Forelimb muscle (tissue), 1 donor: ENCODE results near the gene PDZRN3. TPM values are rescaled to one million over a fixed set of nuclear protein-coding genes. Genes with fewer than 3 reads are reported as not detected.

Source experiments
- DNase-seq: peaks from one replicate; pipeline ENCODE4 v3.0.0-alpha.2; 2013; ENCODE audit warnings: low read depth
- polyA plus RNA-seq: library from polyadenylated mRNA; unstranded; fragments of 120-200 nt; gene quantifications from one replicate; pipeline ENCODE4 v1.2.1, GENCODE V29; 2013; ENCODE audit not compliant: insufficient read length

PDZRN3 gene
- polyA plus RNA-seq, 1 donor = 69.6 TPM

- DNase-seq = no peak
Measured at GRCh38 chr3:73623346-73623745, 1.4 kb downstream of the PDZRN3 start.

GRCh38 chr3:73622091-73622805 lies 2.5 kb downstream of the PDZRN3 start:
- DNase-seq = no peak

GRCh38 chr3:73621388-73621787 lies 3.4 kb downstream of the PDZRN3 start:
- no peak for DNase-seq

- DNase-seq = no peak
Measured at GRCh38 chr3:73618461-73618860, 6.3 kb downstream of the PDZRN3 start.

GRCh38 chr3:73616056-73616455 lies 8.7 kb downstream of the PDZRN3 start:
- DNase-seq = no peak

- no peak for DNase-seq
Measured at GRCh38 chr3:73614419-73614818, 10.3 kb downstream of the PDZRN3 start.

GRCh38 chr3:73611176-73611575 lies 13.6 kb downstream of the PDZRN3 start:
- no peak for DNase-seq

GRCh38 chr3:73610493-73610892 lies 14.2 kb downstream of the PDZRN3 start:
- no peak for DNase-seq

- DNase-seq = no peak
Measured at GRCh38 chr3:73609655-73610054, 15.1 kb downstream of the PDZRN3 start.

- DNase-seq = no peak
Measured at GRCh38 chr3:73609315-73609641, 15.5 kb downstream of the PDZRN3 start.

GRCh38 chr3:73608456-73609314 lies 16.1 kb downstream of the PDZRN3 start:
- no peak for DNase-seq

GRCh38 chr3:73605861-73606260 lies 18.9 kb downstream of the PDZRN3 start:
- no peak for DNase-seq

GRCh38 chr3:73605412-73605811 lies 19.3 kb downstream of the PDZRN3 start:
- DNase-seq = no peak

- DNase-seq = no peak
Measured at GRCh38 chr3:73604451-73604850, 20.3 kb downstream of the PDZRN3 start.

GRCh38 chr3:73603762-73604171 lies 21.0 kb downstream of the PDZRN3 start:
- DNase-seq = no peak

- DNase-seq = no peak
Measured at GRCh38 chr3:73602170-73602569, 22.6 kb downstream of the PDZRN3 start.

- no peak for DNase-seq
Measured at GRCh38 chr3:73601481-73601880, 23.3 kb downstream of the PDZRN3 start.

- no peak for DNase-seq
Measured at GRCh38 chr3:73601011-73601410, 23.7 kb downstream of the PDZRN3 start.

GRCh38 chr3:73600293-73600938 lies 24.3 kb downstream of the PDZRN3 start:
- peak; percentile 93 for DNase-seq

GRCh38 chr3:73599605-73600004 lies 25.1 kb downstream of the PDZRN3 start:
- DNase-seq = no peak

- DNase-seq = no peak
Measured at GRCh38 chr3:73597476-73597875, 27.3 kb downstream of the PDZRN3 start.
